Hematopoietic multipotent progenitor cell treated with erythropoietin and hydrocortisone succinate and interleukin-3 and kit ligand, for 4 days (in vitro differentiated cells): ENCODE results near the gene HSD17B10.
"Not testable (repeated sequence)": the region's sequence is repeated elsewhere in the genome, so short reads cannot be mapped to it uniquely, and the experiment has no call there.

ENCODE experiments used
- DNase-seq: peaks from one replicate; pipeline ENCODE4 v3.0.0-alpha.2; 2015

Gene HSD17B10

GRCh38 chrX:53435997-53436396 is 1.8 kb upstream of the HSD17B10 start:
- DNase-seq, result peak; percentile 89

- no peak for DNase-seq
Observed at GRCh38 chrX:53430231-53430630, 3.9 kb downstream of the HSD17B10 start.

GRCh38 chrX:53429755-53430154 is 4.4 kb downstream of the HSD17B10 start:
- DNase-seq, result no peak

- no peak for DNase-seq
Observed at GRCh38 chrX:53422861-53423306, 11.3 kb downstream of the HSD17B10 start, which contains the start of gene RIBC1. TSS of gene RIBC1 (plus strand) at chrX:53422873. CDS start at chrX:53426277, 3,404 bp downstream.

DNA sequence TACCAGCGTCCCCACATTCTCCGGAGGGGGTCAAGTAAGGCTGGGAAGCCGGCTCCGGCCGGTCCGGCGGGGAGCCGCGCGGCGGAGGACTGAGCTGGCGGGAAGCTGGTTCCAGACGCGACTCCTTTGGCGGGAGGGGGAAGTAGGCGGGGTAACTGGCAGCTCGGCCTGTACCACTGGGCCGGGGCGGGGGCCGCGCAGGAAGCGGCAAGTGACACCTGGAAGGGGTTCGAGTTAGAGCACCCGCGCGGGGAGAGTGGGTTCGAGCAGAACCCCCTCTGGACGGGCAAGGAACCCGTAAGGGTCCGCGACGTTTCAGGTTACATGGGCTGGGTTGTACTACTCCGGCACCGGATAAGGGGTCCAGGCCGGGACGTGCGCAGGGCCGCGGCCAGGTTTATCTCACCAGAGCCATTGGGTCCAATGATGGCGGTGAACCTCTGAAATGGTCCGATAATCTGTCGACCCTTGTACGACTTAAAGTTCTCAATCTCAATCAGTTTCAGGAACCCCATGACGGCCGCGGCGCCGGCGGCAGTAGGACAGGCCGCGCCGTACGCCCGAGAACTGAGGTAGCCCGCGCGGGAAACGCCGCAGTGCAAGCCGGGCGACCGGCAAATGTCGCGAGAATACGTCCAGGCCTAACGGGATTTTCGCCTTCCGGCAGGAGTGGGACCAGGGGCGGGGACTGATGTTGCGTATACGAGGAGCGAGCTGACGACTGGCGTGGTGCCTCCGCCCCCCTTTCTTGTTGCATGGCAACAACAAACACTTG is 11.9 kb downstream of the HSD17B10 start, which contains the start of gene SMC1A:
Gene SMC1A (minus strand): TSS at position 569 of the 775 bp plus-strand sequence. CDS start 54 bp downstream, at position 515.
- DNase-seq, result peak; percentile 98

GRCh38 chrX:53421772-53422085 is 12.4 kb downstream of the HSD17B10 start:
- DNase-seq, result no peak

DNA sequence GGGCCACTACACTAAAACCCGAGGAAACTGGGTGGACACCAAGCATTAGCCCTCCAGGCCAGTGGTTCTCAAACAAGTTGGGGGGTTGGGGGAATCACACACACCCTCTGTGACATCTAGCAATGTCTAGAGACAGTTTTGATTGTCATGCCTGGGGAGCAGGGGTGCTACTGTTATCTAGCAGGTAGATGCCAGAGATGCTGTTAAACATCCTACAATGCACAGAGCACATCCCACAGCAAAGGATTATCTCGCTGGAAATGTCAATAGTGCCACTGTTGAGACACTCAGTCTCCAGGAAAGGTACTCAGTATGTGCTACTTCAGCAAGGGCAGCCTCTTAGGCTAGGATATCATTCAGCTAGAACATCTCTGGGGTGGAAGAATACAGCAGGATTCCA is 13.0 kb downstream of the HSD17B10 start:
- no peak for DNase-seq

- DNase-seq, result not testable (repeated sequence)
Observed at GRCh38 chrX:53420351-53420750, 13.8 kb downstream of the HSD17B10 start.

DNA sequence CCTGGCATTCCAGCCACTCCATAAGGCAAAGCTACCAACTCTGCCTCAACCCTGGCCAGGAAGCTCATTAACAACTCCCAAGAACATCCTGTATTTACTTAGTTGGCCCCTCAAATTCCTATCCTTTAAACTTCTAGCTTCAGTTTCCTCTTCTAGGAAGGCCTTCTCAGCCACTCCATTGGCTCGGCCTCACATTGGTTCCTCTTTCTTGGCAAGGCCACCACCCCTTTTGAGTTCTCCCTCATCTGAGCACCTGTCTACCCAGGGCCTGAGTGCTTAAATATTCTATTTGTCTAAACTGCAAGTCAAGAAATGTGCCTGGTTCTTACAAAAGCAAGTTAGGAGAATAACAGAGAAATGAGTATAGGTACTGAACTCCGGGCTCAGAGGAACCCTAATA is 21.7 kb downstream of the HSD17B10 start:
- peak; percentile 42 for DNase-seq

GRCh38 chrX:53403535-53403934 is 30.6 kb downstream of the HSD17B10 start:
- DNase-seq, result no peak

GRCh38 chrX:53398216-53398615 is 36.0 kb downstream of the HSD17B10 start:
- DNase-seq, result no peak

DNA sequence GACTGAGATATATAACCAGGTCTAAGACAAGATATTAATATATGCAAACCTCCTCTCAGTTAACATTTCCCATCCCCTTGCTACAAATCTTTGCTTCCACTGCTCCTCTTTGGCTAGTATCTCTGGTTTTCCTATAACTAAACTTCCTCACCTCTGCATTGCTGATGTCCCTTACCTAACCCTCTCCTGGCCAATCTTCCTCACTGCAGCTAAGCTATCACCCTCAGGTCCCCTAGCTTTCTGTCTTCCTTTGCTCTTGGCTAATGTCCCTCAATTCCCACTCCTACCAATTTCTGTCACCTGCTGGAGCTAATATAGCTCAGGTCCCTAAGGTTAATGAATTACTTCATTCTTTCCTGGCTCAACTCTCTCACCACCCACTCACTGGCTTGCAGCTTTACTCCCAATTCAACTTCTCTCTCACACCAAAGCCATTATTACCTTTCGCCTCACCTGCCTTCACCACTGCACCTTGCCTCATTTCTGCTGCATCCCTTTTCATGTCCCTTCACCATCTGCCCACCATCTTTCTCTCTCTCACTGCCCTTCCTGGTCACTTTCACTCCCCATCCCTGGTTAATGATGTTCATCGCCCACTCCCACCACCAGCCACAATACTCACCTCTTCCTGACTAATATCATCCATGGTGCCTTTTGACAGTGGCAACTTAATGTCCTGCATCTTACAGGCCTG is 38.4 kb downstream of the HSD17B10 start:
- no peak for DNase-seq

GRCh38 chrX:53383376-53384076 is 50.6 kb downstream of the HSD17B10 start:
- no peak for DNase-seq
